IPS-11a (cell line): ENCODE data around the gene LYRM9.
"Not testable (repeated sequence)": the region's sequence is repeated elsewhere in the genome, so short reads cannot be mapped to it uniquely, and the experiment has no call there.

Source experiments
- H3K4me3 ChIP-seq: one replicate; pipeline ENCODE4 v1.5.1; 2013; ENCODE audit warnings: low read depth, low read length, control low read depth

LYRM9 gene

DNA sequence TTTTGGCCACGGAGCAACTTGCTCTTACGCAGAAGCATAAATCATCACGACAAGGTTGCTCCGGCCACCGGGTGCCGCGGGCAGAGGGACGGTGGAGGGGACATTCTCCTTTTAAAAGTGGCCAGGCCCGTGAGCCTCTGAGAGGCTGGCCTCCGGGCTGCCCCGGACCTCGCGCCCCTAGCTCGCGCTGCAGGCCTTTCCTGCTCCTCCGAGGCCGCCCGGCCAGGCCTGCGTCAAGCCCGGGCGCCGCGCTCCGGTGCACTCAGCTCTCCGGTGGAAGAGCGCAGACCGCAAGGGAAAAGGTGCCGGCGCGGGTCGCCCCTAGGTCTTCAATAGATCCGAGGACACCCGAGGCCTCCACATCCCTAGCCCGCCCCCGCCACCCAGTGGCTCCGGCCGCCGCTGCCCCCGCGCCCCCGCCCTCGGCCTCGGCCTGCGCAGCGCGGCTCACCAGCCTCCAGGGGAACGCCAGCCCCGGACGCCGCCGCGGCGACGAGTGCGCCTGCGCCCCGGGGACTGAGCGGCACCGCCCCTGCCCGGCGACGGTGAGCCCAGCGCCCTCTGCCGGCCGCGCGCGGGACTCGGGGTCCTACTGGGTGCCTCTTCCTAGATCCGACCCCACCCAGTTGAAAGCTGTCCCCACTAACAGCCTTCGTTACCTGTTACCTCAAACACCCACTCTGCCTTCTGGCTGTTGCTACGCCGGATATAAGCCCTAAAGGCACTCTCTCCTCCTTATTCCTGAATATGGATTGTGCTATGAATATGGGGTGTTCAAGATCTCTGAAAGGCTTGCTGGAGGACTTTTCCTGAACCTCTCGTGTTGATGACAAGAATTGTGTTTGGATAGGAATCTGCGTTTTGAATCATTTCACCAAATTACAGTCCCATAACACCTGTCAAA, at the start of gene LYRM9:
Gene LYRM9, minus strand, starts transcription at position 500 of the 904 bp plus-strand sequence. CDS start 10,671 bp downstream, outside the sequence.
- H3K4me3 ChIP-seq, result peak within 1 kb of the TSS; percentile 35

DNA sequence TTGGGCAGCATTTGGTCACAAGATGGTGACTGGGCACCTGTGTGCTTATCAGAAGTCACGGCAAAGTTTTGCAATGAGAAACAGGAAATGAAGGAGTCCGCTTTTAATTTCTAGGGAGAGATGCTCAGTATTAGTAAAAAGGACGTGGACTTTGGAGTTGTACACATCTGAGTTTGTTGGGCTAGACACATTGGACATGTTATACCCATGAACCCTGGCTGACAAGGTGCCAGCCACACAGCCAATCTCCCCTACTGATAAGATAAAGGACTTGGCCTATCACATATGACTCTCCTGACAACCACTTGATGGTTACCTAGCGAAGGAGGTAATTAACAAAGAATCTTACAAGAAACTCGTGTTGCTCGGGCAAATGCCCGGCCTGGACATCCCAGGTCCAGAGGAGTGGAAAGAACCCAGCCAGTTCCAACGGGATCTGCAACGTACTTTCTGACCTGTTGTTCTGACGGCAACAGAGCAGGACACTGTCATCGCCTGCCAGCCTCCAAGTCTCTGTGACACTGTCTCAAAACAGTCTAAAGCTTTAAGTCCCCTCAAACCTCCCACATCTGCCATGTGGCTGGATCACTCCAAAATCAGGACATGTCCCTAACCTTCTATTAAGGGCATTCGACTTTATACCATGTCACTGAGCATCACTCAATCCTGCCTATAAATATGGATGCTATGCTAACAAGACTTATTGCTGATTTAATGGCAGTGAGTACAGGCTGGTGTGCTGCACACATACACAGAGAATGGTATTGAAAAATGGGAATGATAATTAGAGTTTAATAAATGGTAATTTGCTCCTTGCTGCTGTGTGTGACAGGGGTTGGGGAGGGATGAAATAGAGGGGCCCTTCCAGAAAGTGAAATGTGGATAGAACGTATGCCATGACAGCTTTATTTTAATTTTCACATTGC, 47.6 kb upstream of the LYRM9 start:
- H3K4me3 ChIP-seq, result no peak overlapping the region

DNA sequence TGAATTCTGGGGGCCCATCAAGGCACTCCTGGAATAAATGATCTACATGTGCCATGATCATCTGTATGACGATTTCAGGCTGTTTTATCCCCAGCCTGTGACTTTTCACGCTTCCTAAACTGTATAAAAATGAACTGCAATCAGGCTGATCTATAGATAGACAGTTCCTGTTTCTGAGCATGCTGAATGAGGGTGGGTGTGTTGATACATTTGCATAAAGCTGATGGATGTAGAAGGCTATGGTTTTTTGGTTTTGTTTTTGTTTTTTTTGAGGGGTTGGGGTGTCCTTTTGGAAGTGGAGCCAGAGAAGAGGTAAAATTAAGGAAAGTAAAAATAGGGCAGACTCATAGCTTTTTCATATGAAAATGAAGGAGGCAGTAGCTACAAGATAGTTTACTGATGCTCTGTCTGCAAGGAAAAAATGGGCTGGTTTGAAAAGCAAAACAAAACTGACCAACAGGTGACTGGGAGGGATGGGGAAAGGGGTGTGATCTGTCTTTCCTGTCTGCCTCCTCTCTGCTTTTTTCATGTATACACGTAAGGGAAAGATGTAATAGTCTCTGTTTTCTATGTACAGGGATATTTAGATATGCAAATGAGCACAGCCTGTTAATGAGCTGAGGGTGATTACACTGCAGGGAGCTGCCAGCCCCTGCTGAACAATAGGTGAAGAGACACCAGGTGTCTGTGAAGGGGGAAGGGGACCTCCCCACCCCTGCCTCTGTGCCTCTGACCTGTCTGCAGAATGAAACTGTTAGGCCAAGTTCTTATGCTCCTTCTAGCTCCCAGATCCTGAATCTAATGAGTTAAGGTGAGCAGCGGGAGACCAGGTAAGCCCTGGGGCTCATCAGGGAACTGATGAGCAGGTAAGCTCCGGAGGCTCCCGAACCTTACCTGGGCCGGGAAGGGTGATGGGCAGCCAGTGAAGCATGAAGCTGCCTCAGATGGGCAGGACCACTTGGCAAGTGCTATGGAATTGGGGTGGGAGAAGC, 46.6 kb upstream of the LYRM9 start:
- no peak overlapping the region for H3K4me3 ChIP-seq

DNA sequence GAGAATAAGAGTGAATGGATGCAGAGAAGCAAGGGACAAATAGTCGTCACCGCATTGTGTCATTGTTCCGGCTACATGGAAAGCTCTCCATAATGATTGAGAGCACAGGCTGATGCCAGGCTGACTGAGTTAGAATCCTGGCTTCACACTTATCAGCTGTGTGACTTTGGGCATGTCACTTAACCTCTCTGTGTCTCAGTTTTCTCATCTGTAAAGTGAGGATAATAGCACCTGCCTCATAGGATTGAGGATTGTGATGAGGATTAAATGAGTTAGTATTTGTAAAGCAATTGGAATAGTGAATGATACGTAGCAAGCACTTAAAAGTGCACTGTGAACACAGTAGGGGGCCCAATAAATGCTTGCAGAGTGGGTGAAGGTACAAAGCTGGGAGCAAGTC, 45.7 kb upstream of the LYRM9 start:
- H3K4me3 ChIP-seq, result no peak overlapping the region

DNA sequence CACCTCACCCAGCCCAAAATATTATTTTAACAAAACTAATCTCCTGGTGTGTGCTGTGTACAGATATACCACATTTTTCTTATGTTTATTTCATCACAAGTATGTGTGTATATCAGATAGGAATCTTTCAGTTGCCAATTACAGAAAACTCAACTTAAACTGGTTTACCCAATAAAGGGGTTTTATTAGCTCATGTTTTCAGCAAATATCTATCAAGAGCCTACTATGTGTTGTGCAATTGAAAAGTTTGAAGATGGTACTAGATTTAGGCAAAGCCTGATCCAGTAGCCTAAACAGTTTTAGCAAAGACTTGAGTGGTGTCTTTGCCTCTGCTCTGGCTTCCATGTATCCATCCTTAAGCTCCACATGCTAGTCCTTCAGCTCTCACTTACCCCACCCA, 45.1 kb upstream of the LYRM9 start:
- no peak overlapping the region for H3K4me3 ChIP-seq

DNA sequence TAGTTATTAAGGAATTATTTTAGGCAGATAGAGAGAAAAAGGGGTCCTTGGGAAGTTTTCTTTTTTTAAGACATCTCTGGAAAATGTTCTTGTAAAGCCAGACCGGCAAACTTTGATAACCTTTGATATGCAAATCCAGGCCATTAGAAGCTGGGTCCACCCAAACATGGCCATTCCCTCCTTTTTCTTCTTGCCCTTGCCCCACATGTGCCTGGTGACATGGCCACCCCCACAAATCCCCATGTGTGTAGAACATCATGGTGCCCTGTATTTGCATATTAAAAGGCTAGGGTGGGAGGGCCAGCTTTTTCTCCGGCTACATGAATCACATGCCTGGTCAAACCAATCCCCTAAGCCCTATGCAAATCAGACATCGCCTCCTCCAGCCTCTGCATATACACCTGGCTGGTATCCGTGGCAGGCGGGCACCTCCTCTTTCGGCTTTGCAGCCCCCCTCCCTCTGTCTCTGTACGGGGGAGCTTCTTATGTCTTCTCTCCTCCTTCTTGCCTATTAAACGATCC, 43.9 kb upstream of the LYRM9 start:
- no peak overlapping the region for H3K4me3 ChIP-seq

DNA sequence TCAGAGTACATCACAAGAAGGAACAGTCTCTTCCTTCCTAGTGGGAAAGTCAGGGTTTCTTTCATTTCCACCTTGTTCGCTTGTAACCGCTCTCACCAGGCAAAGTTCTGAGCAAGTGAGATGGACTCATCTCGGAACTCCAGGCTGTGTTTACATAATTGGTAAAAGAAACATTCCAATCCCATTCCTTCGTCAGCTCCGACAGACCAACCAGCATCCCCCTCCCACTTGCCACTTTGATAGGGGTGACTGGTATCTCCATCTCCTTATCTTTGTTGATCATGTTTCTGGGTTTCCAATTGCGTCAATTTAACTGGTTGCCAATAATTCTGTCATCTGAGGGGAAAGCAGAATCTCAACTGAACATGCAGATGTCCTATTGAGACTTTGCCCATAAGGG, 36.8 kb upstream of the LYRM9 start:
- H3K4me3 ChIP-seq, result no peak overlapping the region

DNA sequence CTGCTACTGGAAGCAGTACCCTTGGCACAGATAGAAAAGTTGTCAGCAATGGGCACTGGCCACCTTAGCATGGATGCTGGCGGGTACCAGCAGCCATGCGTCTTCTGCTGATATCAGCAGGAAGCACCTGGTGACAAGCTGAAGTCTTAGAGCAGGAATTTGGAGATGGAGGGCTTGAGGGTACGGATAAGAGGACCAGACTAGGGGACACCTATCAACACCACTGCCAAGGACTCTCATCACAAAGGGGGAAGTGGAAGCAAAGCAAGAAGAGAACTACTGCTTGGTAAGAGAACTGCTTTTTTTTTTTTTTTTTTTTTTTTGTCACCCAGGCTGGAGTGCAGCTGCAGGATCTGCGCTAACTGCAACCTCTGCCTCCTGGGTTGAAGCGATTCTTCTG, 35.4 kb upstream of the LYRM9 start:
- no peak overlapping the region for H3K4me3 ChIP-seq

DNA sequence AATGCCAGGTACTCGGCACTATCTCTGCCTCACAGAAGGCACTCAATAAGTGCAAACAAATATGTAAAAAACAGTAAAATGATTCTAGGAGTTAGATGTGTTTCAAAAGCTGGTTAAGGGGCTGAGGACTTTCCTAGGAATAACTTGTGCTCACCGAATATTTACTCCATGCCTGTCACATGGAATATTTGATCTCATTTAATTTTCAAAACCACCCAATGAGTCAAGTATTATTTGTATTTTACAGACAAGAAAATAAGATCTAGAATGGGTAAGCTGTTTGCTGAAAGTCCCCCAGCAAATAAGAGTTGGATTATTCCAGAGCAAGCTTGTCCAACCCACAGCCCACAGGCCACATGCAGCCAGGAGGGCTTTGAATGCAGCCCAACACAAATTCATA, 34.6 kb upstream of the LYRM9 start:
- no peak overlapping the region for H3K4me3 ChIP-seq

DNA sequence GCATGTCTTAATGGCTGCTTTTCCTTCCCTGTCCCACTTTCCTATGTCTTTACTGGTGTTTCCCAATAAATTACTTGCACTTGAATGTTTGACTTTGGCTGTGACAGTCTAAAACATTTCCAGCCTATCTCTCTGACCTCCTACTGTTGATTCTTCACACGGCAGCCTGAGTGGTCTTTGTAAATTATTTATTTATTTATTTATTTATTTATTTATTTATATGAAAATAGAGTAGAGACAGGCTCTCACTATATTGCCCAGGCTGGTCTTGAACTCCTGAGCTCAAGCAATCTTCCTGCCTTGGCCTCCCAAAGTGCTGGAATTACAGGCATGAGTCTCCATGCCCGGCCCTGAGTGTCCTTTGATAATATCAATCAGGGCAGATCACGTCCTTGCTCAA, 28.4 kb upstream of the LYRM9 start:
- no peak overlapping the region for H3K4me3 ChIP-seq

DNA sequence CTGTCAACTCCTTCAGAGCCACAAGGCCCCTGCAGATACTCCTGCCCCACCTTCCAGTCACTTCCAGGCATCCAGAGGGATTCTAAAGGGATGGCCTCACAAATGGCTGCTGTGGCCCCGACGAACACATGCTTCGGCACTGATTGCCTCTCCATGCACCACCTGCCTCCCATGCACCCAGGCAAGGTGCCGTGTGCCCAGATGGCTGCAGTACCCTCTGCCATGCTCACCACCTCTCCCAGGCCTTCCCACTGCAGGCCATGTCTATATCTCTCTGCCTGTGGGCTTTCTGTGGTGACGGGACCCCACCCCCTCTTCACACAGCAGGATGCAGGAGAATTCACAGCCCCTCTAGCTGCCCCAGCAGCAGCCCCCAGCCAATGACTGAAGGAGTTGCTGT, 27.9 kb upstream of the LYRM9 start:
- no peak overlapping the region for H3K4me3 ChIP-seq

DNA sequence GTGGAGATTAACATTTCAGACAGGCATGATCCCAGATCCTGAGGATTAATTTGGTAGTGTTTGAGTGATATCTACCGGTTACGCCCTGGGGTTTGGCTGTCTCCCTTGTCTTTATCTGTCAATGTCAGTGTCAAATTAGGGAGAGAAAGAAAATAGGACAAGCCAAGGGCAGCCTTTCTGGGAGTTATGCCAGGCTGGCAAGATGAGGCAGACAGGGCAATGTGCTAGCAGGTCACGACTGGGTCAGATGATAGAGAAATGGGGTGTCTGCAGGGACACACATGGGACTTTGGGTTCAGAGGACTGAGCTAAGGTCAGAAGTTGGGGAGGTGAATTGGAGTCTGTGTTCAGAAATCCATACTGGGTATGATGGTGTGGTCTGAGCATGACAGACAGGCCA, 27.4 kb upstream of the LYRM9 start:
- H3K4me3 ChIP-seq, result no peak overlapping the region

DNA sequence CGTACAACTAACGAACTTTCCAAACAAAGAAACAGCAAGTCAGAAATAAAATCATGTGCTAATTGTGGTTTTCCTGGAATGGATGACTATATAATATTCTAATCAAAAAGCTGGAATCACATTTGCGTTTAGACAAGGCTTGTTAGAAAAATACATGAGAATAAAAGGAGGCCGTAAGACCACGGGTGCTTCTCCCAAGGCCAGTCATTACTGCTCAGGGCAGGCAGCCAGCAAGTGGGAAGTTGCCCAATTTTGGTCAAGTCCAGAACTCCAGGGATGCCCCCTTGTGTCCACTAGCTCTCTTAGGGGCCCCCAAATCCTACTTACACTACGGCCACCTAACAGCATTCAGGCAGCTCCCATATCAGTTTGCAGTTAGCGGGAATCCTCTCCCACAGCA, 25.9 kb upstream of the LYRM9 start:
- H3K4me3 ChIP-seq, result no peak overlapping the region

DNA sequence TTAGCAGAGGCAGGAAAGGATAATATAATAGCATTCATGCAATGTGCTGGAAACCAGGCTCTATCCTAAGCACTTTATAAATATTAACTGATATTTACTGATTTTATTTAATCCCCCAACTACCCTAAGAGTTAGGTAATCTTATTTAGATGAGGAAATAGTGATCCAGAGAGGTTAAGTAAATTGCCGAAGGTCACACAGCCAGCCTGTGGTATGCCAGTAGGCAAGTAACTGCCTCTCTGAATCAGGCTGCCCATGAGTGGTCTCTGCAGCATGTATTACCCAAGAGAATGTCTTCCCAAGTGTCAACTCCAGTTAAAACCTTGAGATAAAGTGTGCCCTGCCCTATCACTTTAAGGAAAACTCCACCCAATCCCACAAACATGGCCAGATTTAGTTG, 25.3 kb upstream of the LYRM9 start:
- H3K4me3 ChIP-seq, result no peak overlapping the region

DNA sequence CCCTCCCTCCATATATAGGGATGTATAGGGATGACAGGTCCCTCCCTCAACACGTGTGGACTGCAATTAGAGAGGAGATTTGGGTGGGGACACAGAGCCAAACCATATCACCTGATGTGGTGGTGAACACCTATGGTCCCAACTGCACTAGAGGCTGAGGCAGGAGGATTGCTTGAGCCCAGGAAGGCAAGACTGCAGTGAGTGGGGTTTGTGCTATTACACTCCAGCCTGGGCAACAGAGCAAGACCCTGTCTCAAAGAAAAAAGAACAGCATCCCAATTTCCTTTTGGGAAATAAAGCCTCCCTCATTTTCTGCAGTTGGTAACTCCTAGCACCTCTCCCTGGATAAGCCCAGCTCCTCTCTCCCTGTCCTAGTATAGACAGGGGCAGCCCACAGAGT, 23.8 kb upstream of the LYRM9 start:
- H3K4me3 ChIP-seq, result no peak overlapping the region

DNA sequence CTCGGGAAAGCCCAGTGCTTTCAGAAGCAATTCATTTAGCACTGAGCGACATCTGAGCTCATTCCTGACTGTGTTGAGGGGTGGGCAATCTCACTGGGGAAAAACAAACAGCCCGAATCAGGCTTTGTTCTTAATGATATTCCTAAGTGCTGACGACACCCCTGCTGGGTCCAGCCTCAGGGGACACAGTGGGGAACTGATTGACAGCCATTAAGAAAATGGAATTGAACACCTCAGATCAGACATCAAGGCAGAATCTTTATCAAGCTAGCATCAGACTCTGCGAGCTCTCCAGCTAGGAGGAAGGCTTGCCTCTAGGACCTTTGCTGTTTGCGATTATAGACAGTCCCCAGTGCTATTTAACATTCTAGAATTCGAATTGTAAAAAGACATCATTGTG, 22.5 kb upstream of the LYRM9 start:
- H3K4me3 ChIP-seq, result no peak overlapping the region

DNA sequence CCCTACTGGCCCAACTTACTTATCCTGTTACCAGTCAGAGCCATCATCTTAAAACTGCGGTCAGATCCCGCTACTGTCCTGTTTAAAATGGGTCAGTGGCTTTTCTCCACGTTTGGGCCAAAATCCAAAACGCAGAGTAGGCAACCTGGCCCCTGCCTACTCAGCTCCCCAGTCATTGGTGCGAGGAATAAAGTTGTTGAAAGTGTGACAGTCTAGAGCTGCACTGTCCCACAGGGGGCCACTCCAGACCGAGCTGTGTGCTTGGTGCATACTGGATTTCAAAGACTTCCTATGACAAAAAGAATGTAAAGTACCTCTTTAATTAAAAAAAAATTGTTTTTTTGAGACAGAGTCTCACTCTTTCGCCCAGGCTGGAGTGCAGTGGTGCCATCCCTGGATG, 21.2 kb upstream of the LYRM9 start:
- H3K4me3 ChIP-seq, result no peak overlapping the region

DNA sequence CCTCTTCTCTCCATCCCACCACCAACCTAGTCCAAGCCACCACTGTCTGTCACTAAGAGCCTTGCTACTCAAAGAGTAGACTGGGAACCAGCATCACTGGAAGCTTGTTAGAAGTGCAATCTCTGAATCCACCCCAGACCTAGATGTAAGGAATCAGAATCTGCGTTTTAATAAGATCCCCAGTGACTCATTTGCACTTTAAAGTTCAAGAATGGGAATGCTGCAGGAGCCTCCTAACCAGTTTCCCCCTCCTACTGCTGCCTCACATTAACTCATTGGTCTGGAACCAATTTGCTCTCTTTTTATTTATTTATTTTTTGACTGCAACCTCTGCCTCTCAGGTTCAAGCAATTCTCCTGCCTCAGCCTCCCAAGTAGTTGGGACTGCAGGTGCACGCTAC, 19.8 kb upstream of the LYRM9 start:
- no peak overlapping the region for H3K4me3 ChIP-seq

DNA sequence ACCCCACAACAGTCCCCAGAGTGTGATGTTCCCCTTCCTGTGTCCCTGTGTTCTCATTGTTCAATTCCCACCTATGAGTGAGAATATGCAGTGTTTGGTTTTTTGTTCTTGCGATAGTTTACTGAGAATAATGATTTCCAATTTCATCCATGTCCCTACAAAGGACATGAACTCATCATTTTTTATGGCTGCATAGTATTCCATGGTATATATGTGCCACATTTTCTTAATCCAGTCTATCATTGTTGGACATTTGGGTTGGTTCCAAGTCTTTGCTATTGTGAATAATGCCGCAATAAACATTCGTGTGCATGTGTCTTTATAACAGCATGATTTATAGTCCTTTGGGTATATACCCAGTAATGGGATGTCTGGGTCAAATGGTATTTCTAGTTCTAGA, 19.1 kb upstream of the LYRM9 start:
- H3K4me3 ChIP-seq, result not testable (repeated sequence)

DNA sequence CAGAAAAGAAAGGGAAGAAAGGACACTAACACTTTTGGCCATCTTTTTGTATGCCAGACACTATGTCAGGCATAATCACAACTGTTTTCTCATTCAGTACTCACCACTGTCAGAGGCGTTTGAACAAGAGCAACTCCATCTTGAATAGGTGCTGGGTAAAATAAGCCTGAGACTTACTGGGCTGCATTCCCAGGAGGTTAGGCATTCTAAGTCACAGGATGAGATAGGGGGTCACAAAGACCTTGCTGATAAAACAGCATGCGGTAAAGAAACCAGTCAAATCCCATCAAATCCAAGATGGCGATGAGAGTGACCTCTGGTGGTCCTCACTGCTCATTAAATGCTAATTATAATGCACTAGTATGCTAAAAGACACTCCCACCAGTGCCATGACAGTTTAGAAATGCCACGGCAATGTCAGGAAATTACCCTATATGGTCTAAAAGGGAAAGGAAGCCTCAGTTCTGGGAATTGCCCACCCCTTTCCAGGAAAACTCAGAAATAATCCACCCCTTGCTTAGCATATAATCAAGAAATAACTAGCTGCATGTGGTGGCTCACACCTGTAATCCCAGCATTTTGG, 14.9 kb upstream of the LYRM9 start:
- no peak overlapping the region for H3K4me3 ChIP-seq
